Mammary epithelial cell (primary cell): Measurements from ENCODE around the gene CEP20.

Experiments
- CTCF ChIP-seq, 2 donors: IDR thresholded peaks in 1 of 2; conservative IDR thresholded peaks in 1 of 2; 2 replicates each; pipeline ENCODE4 v1.5.1; 2011 to 2012; ENCODE audit warnings: inconsistent platforms in 2 of 2, low read length in 2 of 2, mild to moderate bottlenecking in 2 of 2, control low read depth in 1 of 2, low read depth in 1 of 2; ENCODE audit not compliant: insufficient read depth in 1 of 2; ENCODE audit errors: extremely low read depth in 1 of 2
- EZH2 ChIP-seq: IDR thresholded peaks from 2 replicates; pipeline ENCODE4 v1.6.1; 2012; ENCODE audit warnings: low read length, inconsistent platforms, borderline replicate concordance

GRCh38 chr16:15858921-15859668 is 29.3 kb downstream of the CEP20 start:
- TF ChIP-seq CTCF (conservative IDR thresholded peaks at IDR 0.05 in 1 of 2, IDR thresholded peaks at IDR 0.05 in 1 of 2; ENCODE audit: extremely low read depth in 1 of 2, insufficient read depth in 1 of 2, low read depth in 1 of 2, low read length in 2 of 2): no peak
- no peak for TF ChIP-seq EZH2
